A549 (cell line): ENCODE measurements around the gene SEZ6L2. TPM values are rescaled to one million over a fixed set of nuclear protein-coding genes. Genes with fewer than 3 reads are reported as not detected.

ENCODE experiments used
- ATAC-seq, 2 experiments: fragments of 200-7000 bp in 1 of 2; fragments of >200 bp in 1 of 2; cut with Nextera tagmentation in 1 of 2; cut with Tn5 transposase in 1 of 2; 3 replicates each; pipeline versions ENCODE4 v1.8.0 to v1.9.1; 2018 to 2020; ENCODE audit warnings: mild to moderate bottlenecking in 1 of 2, moderate library complexity in 1 of 2
- CTCF ChIA-PET: fragments of 300-600 bp; sonication (Branson Sonifier 250); formaldehyde crosslinking; extraction: SDS; loops from one replicate; lab custom pipeline; 2021; ENCODE audit warnings: antibody characterized with exemption, inconsistent platforms; lab: Yijun Ruan, JAX
- POLR2A ChIA-PET: fragments of 350-600 bp; formaldehyde crosslinking; extraction: SDS; loops from one replicate; lab custom pipeline; 2021; ENCODE audit warnings: antibody characterized with exemption, inconsistent platforms; lab: Yijun Ruan, JAX
- DNase-seq, 2 experiments: peaks; one replicate each; pipeline versions ENCODE4 v3.0.0 to v3.0.0-alpha.2; 2011 to 2016; ENCODE audit warnings: low read depth in 1 of 2, low spot score in 1 of 2
- FAIRE-seq: peaks from 2 replicates; lab custom pipeline; 2011; peaks lifted over from hg19 to GRCh38; lab: Jason Lieb, UNC
- H3K27ac ChIP-seq, 2 experiments: fragments of >200 bp; sonication (Bioruptor Twin); formaldehyde crosslinking; 3 replicates each; pipeline ENCODE4 v1.5.1; 2016 to 2017
- H3K4me1 ChIP-seq: fragments of >200 bp; sonication (Bioruptor Twin); formaldehyde crosslinking; 3 replicates; pipeline ENCODE4 v1.6.1; 2016
- H3K4me2 ChIP-seq: fragments of >200 bp; sonication (Bioruptor Twin); formaldehyde crosslinking; 3 replicates; pipeline ENCODE4 v1.6.1; 2016
- H3K4me3 ChIP-seq: fragments of >200 bp; sonication (Bioruptor Twin); formaldehyde crosslinking; 3 replicates; pipeline ENCODE4 v1.5.1; 2016
- H3K9me3 ChIP-seq: fragments of >200 bp; sonication (Bioruptor Twin); formaldehyde crosslinking; 3 replicates; pipeline ENCODE4 v1.6.1; 2016
- ATOH8 ChIP-seq: fragments of 250-450 bp; sonication (Bioruptor Pico); IDR thresholded peaks from 2 replicates; pipeline ENCODE4 v1.5.0; 2020; ENCODE audit warnings: low read depth, mild to moderate bottlenecking, moderate library complexity
- CBX2 ChIP-seq: fragments of 200-600 bp; sonication (generic); IDR thresholded peaks from 2 replicates; pipeline ENCODE4 v1.6.1; 2016; ENCODE audit warnings: low read depth, mild to moderate bottlenecking, borderline replicate concordance
- CBX8 ChIP-seq: fragments of 200-600 bp; sonication (generic); IDR thresholded peaks from 2 replicates; pipeline ENCODE4 v1.6.1; 2016
- CEBPB ChIP-seq, 2 experiments: fragments of >200 bp in 1 of 2; sonication (Bioruptor Twin) in 1 of 2; formaldehyde crosslinking in 1 of 2; IDR thresholded peaks; 2 replicates each; pipeline ENCODE4 v1.6.1; 2012 to 2016
- CHD4 ChIP-seq: fragments of 200-600 bp; sonication (generic); IDR thresholded peaks from 2 replicates; pipeline ENCODE4 v1.6.1; 2016; ENCODE audit warnings: antibody characterized with exemption, mild to moderate bottlenecking, borderline replicate concordance
- CTCF ChIP-seq: fragments of >200 bp; sonication (Bioruptor Twin); formaldehyde crosslinking; IDR thresholded peaks from 3 replicates; pipeline ENCODE4 v1.5.1; 2016
- E2F6 ChIP-seq: IDR thresholded peaks from 2 replicates; pipeline ENCODE4 v1.6.1; 2012; ENCODE audit warnings: low read depth, borderline replicate concordance
- EHMT2 ChIP-seq: fragments of 200-600 bp; sonication (generic); IDR thresholded peaks from 2 replicates; pipeline ENCODE4 v1.6.1; 2016; ENCODE audit warnings: antibody characterized with exemption, low read depth, mild to moderate bottlenecking, moderate library complexity
- ELK1 ChIP-seq: fragments of 150-350 bp; IDR thresholded peaks from 2 replicates; pipeline ENCODE4 v1.6.1; 2014; ENCODE audit warnings: low read depth, mild to moderate bottlenecking, low read length
- ESRRA ChIP-seq: fragments of 150-350 bp; IDR thresholded peaks from 2 replicates; pipeline ENCODE4 v1.6.1; 2014; ENCODE audit warnings: mild to moderate bottlenecking, low read length, borderline replicate concordance
- GATA3 ChIP-seq: IDR thresholded peaks from 2 replicates; pipeline ENCODE4 v1.6.1; 2012; ENCODE audit warnings: borderline replicate concordance
- HMGXB4 ChIP-seq: fragments of 250-450 bp; sonication (Bioruptor Pico); IDR thresholded peaks from 2 replicates; pipeline ENCODE4 v1.5.0; 2021; ENCODE audit warnings: mild to moderate bottlenecking, moderate library complexity, borderline replicate concordance
- HOXB13 ChIP-seq: fragments of 250-450 bp; sonication (Bioruptor Pico); IDR thresholded peaks from 2 replicates; pipeline ENCODE4 v1.5.0; 2020; ENCODE audit warnings: low read depth, mild to moderate bottlenecking, moderate library complexity
- JUNB ChIP-seq: fragments of >200 bp; sonication (Bioruptor Twin); formaldehyde crosslinking; IDR thresholded peaks from 2 replicates; pipeline ENCODE4 v1.6.1; 2016
- KDM1A ChIP-seq: fragments of 200-600 bp; sonication (generic); IDR thresholded peaks from 2 replicates; pipeline ENCODE4 v1.6.1; 2016; ENCODE audit warnings: low read depth, mild to moderate bottlenecking
- MAX ChIP-seq: IDR thresholded peaks from 2 replicates; pipeline ENCODE4 v1.6.1; 2012
- NPAS2 ChIP-seq: fragments of 250-450 bp; sonication (Bioruptor Pico); IDR thresholded peaks from 2 replicates; pipeline ENCODE4 v1.8.0; 2022; ENCODE audit warnings: mild to moderate bottlenecking, moderate library complexity, borderline replicate concordance
- PHF8 ChIP-seq: fragments of 200-600 bp; sonication (generic); IDR thresholded peaks from 2 replicates; pipeline ENCODE4 v1.6.1; 2016; ENCODE audit warnings: low read depth, mild to moderate bottlenecking, antibody characterized with exemption, moderate library complexity, borderline replicate concordance
- POLR2AphosphoS2 ChIP-seq: conservative IDR thresholded peaks from 2 replicates; pipeline ENCODE4 v1.6.1; 2012; ENCODE audit warnings: low read length, improper control_type of control experiment, inconsistent platforms
- RAD21 ChIP-seq, 2 experiments: fragments of >200 bp in 1 of 2; sonication (Bioruptor Twin) in 1 of 2; formaldehyde crosslinking in 1 of 2; IDR thresholded peaks in 1 of 2; conservative IDR thresholded peaks in 1 of 2; 2 replicates in 1 of 2; 3 replicates in 1 of 2; pipeline ENCODE4 v1.6.1; 2012 to 2018; ENCODE audit warnings: inconsistent platforms in 1 of 2
- RARB ChIP-seq: fragments of 250-450 bp; sonication (Bioruptor Pico); IDR thresholded peaks from 2 replicates; pipeline ENCODE4 v1.8.0; 2021; ENCODE audit warnings: mild to moderate bottlenecking, moderate library complexity
- RFX5 ChIP-seq: fragments of 450-650 bp; IDR thresholded peaks from 2 replicates; pipeline ENCODE4 v1.7.1; 2014; ENCODE audit warnings: antibody characterized with exemption, mild to moderate bottlenecking, moderate library complexity
- SREBF2 ChIP-seq: fragments of 450-650 bp; IDR thresholded peaks from 2 replicates; pipeline ENCODE4 v1.6.1; 2014; ENCODE audit warnings: mild to moderate bottlenecking, moderate library complexity
- TFCP2L1 ChIP-seq: fragments of 250-450 bp; sonication (Bioruptor Pico); IDR thresholded peaks from 2 replicates; pipeline ENCODE4 v1.5.0; 2021; ENCODE audit warnings: mild to moderate bottlenecking
- USF2 ChIP-seq: fragments of 450-650 bp; IDR thresholded peaks from 2 replicates; pipeline ENCODE4 v1.6.1; 2014; ENCODE audit warnings: antibody characterized with exemption
- ZFP36 ChIP-seq: fragments of 450-650 bp; IDR thresholded peaks from 2 replicates; pipeline ENCODE4 v1.6.1; 2014; ENCODE audit warnings: borderline replicate concordance; ENCODE audit not compliant: partially characterized antibody
- ZSCAN20 ChIP-seq: fragments of 250-450 bp; sonication (Bioruptor Pico); IDR thresholded peaks from 2 replicates; pipeline ENCODE4 v1.8.0; 2022; ENCODE audit warnings: mild to moderate bottlenecking, moderate library complexity
- WGBS: methylation state at CpG from one replicate; pipeline ENCODE4 v1.1.6; 2017; ENCODE audit errors: missing lambda C conversion rate; 5-methylcytosine and 5-hydroxymethylcytosine counted together
- polyA plus RNA-seq, 4 experiments: library from polyadenylated mRNA; depleted of rRNA in 3 of 4; stranded (reverse); fragments of >200 nt; fragmentation: RNase III in 1 of 4; extraction: RNeasy Plus Mini Kit Qiagen cat#74134 plus additional on column Dnase treatment in 1 of 4; gene quantifications; 2 replicates in 3 of 4; 3 replicates in 1 of 4; pipeline ENCODE4 v1.2.3, GENCODE V29; 2011 to 2017

The SEZ6L2 gene
- polyA plus RNA-seq, 2 of the 4 experiments (the other 2 are of a cell fraction): 4.3 to 11.4 TPM

- no peak for TF ChIP-seq ELK1
- TF ChIP-seq ZSCAN20 (CRISPR knock-in tag): no peak
- TF ChIP-seq CBX2: no peak
- no peak for TF ChIP-seq CBX8
- TF ChIP-seq TFCP2L1 (CRISPR knock-in tag): no peak
- TF ChIP-seq RFX5: no peak
- TF ChIP-seq EHMT2: no peak
- no peak for TF ChIP-seq KDM1A
- no peak for TF ChIP-seq JUNB
- TF ChIP-seq E2F6: no peak
- no peak for TF ChIP-seq ATOH8
- TF ChIP-seq RARB (CRISPR knock-in tag): no peak
- no peak for TF ChIP-seq MAX
- TF ChIP-seq SREBF2: no peak
- no peak for TF ChIP-seq CHD4
- no peak for TF ChIP-seq HOXB13 (CRISPR knock-in tag)
- TF ChIP-seq RAD21 (conservative IDR thresholded peaks at IDR 0.05 in 1 of 2, IDR thresholded peaks at IDR 0.05 in 1 of 2): no peak
- TF ChIP-seq, all 56 proteins: peak for 0
- H3K27ac ChIP-seq: peak overlapping the region in 1 of 2 experiments; percentile 88; a peak in 3 of 6 replicates
- H3K4me3 ChIP-seq: peak overlapping the region; percentile 68; the same call in 2 of the 3 replicates
- no peaks in the 10 kb centered on the region for H3K9me3 ChIP-seq
- H3K4me2 ChIP-seq: peak overlapping the region; percentile 98
- WGBS: 89% methylated on average over 18 of the region's 19 CpGs
- FAIRE-seq (no peak), DNase-seq (no peak), ATAC-seq (no peak)
- peaks cover 16% of the 10 kb centered on the region for H3K4me1 ChIP-seq
- ChIA-PET CTCF (interaction anchor here (0.6 to 5.4 kb wide), 11 partner anchors 8 to 201 kb away, joined by 3 to 41 read pairs (median 4); no protein-coding TSS in a partner anchor), POLR2A (interaction anchor here (0.8 kb wide), 1 partner anchor 72 kb away, joined by 3 read pairs; the partner anchor contains the start of gene TAOK2)
Measured at GRCh38 chr16:29901607-29901945, 2.2 kb upstream of the SEZ6L2 start.

- no peak for FAIRE-seq
- CTCF ChIA-PET: interaction anchor here (0.6 to 5.4 kb wide), 16 partner anchors 8 to 201 kb away, joined by 3 to 41 read pairs (median 4); no protein-coding TSS in a partner anchor
- Histone ChIP-seq H3K4me1 (peaks cover 16% of the 10 kb centered on the region), H3K27ac (peak overlapping the region; percentile 80 to 88), H3K4me3 (peak overlapping the region; percentile 68)
- no peak for DNase-seq
- POLR2A ChIA-PET: interaction anchor here (0.8 to 2.3 kb wide), 5 partner anchors 10 to 73 kb away, joined by 3 to 12 read pairs (median 8); partner anchors contain the start of genes KCTD13 and TAOK2
- 75% methylated on average over 31 of the region's 31 CpGs for WGBS
- TF ChIP-seq GATA3 (no peak), USF2 (no peak), PHF8 (no peak), CTCF (no peak), POLR2AphosphoS2 (no peak), NPAS2 (no peak), ESRRA (no peak), KDM1A (no peak), HMGXB4 (no peak), CEBPB (IDR thresholded peaks at IDR 0.05) (no peak), ZFP36 (no peak), E2F6 (no peak), CBX2 (no peak)
- TF ChIP-seq, all 56 proteins: peak for 0
- peak overlapping the region; percentile 98 for H3K4me2 ChIP-seq
- peak in 1 of 2 experiments; percentile 0; a peak in 2 of 6 replicates for ATAC-seq
- no peaks in the 10 kb centered on the region for H3K9me3 ChIP-seq
Measured at GRCh38 chr16:29900888-29901606, 1.7 kb upstream of the SEZ6L2 start.
